ENCODE measurements around the gene ATXN7.

DNA sequence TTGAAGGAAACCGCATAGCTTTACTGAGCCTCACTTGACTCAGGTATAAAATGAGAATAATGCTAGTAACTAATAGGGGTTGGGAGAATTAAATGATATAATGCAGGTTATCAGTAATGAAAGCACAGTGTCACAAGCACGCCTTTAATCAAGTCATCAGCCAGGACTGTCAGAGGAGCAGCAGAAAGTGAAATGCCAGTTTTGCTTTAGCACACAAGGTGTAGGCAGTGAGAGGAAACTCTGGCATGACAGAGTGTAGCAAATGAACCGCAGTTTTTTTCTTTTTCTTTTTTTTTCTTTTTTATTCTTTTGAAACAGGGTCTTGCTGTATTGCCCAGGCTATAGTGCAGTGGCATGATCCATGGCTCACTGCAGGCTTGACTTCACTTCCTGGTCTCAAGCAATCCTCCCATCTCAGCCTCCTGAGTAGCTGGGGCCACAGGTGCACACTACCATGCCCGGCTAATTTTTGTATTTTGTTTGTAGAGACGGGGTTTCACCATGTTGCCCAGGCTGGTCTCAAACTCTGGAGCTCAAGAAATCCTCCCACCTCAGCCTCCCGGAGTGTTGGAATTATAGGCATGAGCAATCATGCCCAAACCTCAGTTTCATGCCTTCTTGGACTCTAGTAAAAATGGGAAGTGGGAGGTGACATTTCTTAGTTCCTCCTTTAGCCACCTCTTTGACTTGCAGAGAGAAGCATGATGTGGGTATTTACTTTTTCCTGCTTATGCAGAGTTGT is 58.2 kb downstream of the ATXN7 start:
- TF ChIP-seq CEBPB (IDR thresholded peaks at IDR 0.05; ENCODE audit: low read depth) (no peak), POLR2A (IDR thresholded peaks at IDR 0.05; ENCODE audit: borderline replicate concordance, extremely low read depth, insufficient read depth, insufficient read length) (no peak), SRF (IDR thresholded peaks at IDR 0.05; ENCODE audit: low read depth) (no peak), POLR2AphosphoS5 (IDR thresholded peaks at IDR 0.05; ENCODE audit: low read depth, low read length) (no peak), SP1 (IDR thresholded peaks at IDR 0.05; ENCODE audit: low read depth) (no peak), RAD21 (IDR thresholded peaks at IDR 0.05; ENCODE audit: low read depth) (no peak), ZFX (IDR thresholded peaks at IDR 0.05) (no peak), EGR1 (IDR thresholded peaks at IDR 0.05; ENCODE audit: low read depth) (no peak)
- TF ChIP-seq, protein P1, sequence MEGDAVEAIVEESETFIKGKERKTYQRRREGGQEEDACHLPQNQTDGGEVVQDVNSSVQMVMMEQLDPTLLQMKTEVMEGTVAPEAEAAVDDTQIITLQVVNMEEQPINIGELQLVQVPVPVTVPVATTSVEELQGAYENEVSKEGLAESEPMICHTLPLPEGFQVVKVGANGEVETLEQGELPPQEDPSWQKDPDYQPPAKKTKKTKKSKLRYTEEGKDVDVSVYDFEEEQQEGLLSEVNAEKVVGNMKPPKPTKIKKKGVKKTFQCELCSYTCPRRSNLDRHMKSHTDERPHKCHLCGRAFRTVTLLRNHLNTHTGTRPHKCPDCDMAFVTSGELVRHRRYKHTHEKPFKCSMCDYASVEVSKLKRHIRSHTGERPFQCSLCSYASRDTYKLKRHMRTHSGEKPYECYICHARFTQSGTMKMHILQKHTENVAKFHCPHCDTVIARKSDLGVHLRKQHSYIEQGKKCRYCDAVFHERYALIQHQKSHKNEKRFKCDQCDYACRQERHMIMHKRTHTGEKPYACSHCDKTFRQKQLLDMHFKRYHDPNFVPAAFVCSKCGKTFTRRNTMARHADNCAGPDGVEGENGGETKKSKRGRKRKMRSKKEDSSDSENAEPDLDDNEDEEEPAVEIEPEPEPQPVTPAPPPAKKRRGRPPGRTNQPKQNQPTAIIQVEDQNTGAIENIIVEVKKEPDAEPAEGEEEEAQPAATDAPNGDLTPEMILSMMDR (IDR thresholded peaks at IDR 0.05 in 2 of 3, conservative IDR thresholded peaks at IDR 0.05 in 1 of 3; ENCODE audit: borderline replicate concordance in 1 of 3, insufficient read depth in 1 of 3, low read depth in 2 of 3, low read length in 2 of 3), result no peak
- TF ChIP-seq, protein P2, sequence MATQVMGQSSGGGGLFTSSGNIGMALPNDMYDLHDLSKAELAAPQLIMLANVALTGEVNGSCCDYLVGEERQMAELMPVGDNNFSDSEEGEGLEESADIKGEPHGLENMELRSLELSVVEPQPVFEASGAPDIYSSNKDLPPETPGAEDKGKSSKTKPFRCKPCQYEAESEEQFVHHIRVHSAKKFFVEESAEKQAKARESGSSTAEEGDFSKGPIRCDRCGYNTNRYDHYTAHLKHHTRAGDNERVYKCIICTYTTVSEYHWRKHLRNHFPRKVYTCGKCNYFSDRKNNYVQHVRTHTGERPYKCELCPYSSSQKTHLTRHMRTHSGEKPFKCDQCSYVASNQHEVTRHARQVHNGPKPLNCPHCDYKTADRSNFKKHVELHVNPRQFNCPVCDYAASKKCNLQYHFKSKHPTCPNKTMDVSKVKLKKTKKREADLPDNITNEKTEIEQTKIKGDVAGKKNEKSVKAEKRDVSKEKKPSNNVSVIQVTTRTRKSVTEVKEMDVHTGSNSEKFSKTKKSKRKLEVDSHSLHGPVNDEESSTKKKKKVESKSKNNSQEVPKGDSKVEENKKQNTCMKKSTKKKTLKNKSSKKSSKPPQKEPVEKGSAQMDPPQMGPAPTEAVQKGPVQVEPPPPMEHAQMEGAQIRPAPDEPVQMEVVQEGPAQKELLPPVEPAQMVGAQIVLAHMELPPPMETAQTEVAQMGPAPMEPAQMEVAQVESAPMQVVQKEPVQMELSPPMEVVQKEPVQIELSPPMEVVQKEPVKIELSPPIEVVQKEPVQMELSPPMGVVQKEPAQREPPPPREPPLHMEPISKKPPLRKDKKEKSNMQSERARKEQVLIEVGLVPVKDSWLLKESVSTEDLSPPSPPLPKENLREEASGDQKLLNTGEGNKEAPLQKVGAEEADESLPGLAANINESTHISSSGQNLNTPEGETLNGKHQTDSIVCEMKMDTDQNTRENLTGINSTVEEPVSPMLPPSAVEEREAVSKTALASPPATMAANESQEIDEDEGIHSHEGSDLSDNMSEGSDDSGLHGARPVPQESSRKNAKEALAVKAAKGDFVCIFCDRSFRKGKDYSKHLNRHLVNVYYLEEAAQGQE (IDR thresholded peaks at IDR 0.05; ENCODE audit: low read depth), result no peak

All from HCT116 (cell line).